D721Med (cell line): ENCODE data around the gene NET1.

Source experiments
- DNase-seq: peaks from one replicate; pipeline ENCODE4 v3.0.0; 2011; ENCODE audit warnings: low spot score; ENCODE audit not compliant: insufficient read length
- FAIRE-seq: peaks from 2 replicates; lab custom pipeline; 2011; peaks lifted over from hg19 to GRCh38; lab: Jason Lieb, UNC
- TF ChIP-seq, protein P1 (sequence below): IDR thresholded peaks from 2 replicates; pipeline ENCODE4 v1.5.1; 2012; ENCODE audit warnings: mild to moderate bottlenecking, control low read depth; ENCODE audit not compliant: insufficient read depth; ENCODE audit errors: missing control alignments

NET1 gene

DNA sequence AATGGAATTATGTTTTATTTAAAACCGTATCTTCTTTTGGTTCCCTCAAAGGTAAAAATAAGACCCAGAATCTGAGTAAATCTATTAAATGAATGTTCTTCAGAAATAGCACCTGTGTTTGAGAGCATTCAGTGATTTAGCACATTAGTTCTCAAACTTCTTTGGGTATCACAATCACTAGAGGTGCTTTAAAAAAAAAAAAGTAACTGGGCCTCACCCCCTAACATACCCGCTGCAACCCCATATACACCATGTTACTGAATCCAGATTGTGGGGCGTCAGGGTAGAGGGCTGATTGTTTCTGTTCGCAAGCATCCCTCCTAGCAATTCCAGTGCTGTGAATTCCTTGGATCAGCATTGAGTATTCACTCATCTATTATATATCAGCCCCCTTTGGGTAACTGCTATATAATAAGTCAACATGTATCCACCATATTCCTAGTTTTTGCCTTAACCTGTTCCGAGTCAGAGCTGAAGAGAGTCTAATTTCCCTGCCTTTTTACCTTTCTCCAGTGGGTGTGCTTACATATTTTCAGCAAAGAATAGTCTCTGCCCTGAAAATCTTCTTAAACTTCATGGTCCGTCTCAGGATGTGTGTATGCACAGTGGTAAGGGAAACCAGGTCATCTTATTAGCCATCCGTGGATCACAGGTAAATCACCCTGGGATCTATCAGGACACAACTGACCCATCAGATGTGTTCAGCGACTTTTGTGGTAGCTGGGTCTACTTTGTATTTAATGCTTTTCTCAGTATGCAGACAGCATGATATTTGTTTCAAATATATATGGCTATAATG, 46.8 kb downstream of the NET1 start:
- FAIRE-seq (no peak), DNase-seq (no peak)
- TF ChIP-seq, protein P1, sequence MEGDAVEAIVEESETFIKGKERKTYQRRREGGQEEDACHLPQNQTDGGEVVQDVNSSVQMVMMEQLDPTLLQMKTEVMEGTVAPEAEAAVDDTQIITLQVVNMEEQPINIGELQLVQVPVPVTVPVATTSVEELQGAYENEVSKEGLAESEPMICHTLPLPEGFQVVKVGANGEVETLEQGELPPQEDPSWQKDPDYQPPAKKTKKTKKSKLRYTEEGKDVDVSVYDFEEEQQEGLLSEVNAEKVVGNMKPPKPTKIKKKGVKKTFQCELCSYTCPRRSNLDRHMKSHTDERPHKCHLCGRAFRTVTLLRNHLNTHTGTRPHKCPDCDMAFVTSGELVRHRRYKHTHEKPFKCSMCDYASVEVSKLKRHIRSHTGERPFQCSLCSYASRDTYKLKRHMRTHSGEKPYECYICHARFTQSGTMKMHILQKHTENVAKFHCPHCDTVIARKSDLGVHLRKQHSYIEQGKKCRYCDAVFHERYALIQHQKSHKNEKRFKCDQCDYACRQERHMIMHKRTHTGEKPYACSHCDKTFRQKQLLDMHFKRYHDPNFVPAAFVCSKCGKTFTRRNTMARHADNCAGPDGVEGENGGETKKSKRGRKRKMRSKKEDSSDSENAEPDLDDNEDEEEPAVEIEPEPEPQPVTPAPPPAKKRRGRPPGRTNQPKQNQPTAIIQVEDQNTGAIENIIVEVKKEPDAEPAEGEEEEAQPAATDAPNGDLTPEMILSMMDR: no peak

DNA sequence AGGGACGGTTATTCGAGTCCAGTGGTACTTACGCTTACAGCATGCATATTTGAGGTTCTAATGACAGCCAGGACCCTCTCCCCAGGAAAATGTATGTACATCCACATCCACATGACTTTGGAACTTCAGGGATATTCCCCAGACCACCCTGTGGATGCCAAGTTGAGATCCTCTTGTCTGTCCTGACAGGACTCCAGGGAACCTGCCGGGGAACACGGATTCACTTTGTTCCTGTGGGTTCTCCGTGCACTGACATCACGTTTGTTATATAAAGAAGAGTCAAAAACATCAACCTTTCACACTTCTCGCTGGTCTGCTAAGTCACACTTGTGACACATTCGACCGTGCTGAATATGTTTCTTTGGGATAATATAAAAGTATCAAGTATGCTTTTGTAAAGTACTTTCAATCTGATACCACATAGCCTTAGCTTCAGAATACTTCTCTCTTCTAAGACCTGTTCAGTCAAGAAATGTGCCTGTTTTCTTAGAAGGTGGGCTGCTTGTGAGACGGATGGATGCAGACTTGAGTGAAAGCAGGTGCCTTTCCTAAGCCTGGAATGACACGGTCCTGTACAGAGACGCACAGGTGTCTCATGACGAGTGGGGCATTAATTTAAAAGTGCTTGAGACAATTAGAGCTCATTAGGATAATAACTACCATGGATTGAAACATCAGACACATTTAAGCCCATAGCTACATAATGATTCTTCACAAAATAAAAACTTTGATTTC, 48.3 kb downstream of the NET1 start:
- TF ChIP-seq, protein P1: no peak
- no peak for FAIRE-seq
- DNase-seq: no peak

DNA sequence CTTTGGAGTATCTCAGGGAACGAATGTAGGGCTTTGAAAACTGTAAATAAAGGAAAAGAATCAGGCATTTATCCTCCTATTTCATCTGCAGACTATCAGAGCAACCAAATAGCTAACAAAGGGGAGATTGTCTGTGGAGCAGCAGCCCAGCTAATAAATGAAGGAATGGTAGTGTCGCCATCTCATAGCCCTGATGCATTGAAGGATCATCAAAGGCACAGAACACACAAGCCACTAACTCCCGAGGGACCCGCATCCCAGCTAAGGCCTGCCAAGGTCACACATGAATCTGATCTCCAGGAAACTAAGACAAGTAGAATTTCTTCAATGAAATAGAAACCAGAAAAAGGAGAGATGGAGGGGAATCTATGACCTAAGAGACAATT, 48.8 kb downstream of the NET1 start:
- TF ChIP-seq, protein P1: no peak
- DNase-seq (no peak), FAIRE-seq (no peak)

DNA sequence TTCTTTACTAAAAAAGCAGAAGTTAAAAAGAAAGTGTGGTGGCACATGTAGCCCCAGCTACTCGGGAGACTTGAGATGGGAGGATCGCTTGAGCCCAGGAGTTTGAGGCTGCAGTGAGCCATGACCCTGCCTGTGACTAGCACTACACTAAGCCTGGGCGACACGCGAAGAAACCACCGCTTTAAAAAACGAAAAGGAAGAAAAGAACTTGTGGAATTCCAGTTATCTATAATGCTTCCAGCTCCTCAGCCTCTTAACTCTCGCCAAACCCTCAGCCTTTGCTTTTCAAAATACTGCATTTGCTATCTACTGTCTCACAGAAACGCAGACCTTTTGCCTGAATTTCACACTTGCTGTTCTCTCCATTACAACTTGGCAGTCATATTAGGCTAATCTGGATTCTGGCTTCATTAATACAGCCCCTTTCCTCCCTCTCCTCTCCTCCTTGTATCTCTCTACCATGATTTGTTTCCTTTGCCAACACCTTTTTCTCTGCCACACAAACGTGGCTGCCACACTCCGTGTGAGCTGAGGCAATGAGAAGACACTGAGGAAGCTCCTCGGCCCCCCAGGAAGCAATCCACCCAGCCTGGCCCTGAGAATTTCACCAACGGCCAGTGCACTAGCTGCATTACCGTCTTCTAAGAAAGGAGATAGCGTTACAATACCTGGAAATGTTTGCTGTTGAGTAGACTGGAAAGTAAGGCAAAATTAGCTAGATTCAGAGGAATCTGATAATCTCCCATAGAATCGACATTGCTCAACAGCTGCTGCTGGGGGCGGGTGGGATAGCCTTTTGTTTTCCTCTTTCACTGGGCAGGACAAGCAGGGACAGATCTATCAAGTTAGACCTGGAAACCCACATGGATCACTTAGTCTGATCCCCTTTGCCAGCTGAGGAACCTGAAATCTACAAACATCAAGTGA, 49.8 kb downstream of the NET1 start:
- TF ChIP-seq, protein P1: no peak
- DNase-seq (no peak), FAIRE-seq (no peak)

DNA sequence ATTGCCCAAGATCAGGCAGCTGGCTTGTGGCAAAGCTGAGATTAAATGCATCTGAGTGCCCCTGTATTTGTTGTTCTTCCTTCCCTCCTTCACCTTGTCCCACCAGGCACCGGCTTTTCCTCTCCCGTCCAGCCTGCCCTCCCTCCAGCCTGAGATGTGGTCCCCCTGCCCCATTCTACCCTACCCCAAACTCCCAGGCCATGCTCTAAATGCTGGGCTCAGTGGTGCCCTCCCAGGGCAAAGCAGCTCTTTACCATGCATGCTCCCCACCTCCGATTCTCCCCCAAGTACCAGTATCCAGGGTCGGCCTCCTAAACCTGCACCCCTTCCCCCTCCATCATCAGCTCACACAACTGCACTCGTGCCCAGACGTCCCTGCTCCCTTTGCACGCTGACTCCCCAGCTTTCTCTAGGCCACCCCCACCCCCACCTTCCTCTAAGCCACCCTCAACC, 50.5 kb downstream of the NET1 start:
- TF ChIP-seq, protein P1: no peak
- FAIRE-seq (no peak), DNase-seq (no peak)

DNA sequence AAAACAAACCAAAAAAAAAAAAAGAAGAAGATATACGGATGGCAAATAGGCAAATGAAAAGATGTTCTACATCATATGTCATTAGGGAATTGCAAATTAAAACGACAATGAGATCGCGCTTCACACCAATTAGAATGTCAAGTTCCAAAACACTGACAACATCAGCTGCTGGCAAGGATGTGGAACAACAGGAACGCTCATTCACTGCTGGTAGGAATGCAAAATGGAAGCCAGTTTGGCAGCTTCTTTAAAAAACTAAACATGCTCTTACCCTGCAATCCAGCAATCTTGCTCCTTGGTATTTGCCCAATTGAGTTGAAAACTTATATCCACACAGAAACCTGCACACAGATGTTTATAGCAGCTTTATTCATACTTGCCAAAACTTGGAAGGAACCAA, 52.2 kb downstream of the NET1 start:
- FAIRE-seq (no peak), DNase-seq (no peak)
- TF ChIP-seq, protein P1: no peak
